Left lung (tissue), 10 donors: ENCODE data around the gene NNAT. TPM values are rescaled to one million over a fixed set of nuclear protein-coding genes. Genes with fewer than 3 reads are reported as not detected.
"Not testable (repeated sequence)": the region's sequence is repeated elsewhere in the genome, so short reads cannot be mapped to it uniquely, and the experiment has no call there.

Source experiments
- ATAC-seq: fragments of 200-7000 bp; cut with Tn5 transposase; one replicate; pipeline ENCODE4 v1.9.1; 2020; ENCODE audit warnings: moderate library complexity
- DNase-seq, 4 donors: peaks; one replicate each; pipeline ENCODE4 v3.0.0-alpha.2; 2013 to 2020
- H3K27ac ChIP-seq, 2 donors: fragments of 200-600 bp; sonication (generic) in 1 of 2; one replicate each; pipeline versions ENCODE4 v1.5.0 to v1.8.0; 2020 to 2021
- H3K27me3 ChIP-seq, 2 donors: fragments of 200-600 bp; sonication (generic) in 1 of 2; one replicate each; pipeline versions ENCODE4 v1.5.0 to v1.8.0; 2020 to 2021
- H3K36me3 ChIP-seq, 2 donors: fragments of 200-600 bp; sonication (generic) in 1 of 2; one replicate each; pipeline versions ENCODE4 v1.5.0 to v1.8.0; 2020 to 2021
- H3K4me1 ChIP-seq, 2 donors: fragments of 200-600 bp; one replicate each; pipeline ENCODE4 v1.8.0; 2021
- H3K4me3 ChIP-seq, 2 donors: fragments of 200-600 bp; sonication (generic) in 1 of 2; one replicate each; pipeline versions ENCODE4 v1.5.0 to v1.8.0; 2020 to 2021; ENCODE audit warnings: mild to moderate bottlenecking in 1 of 2
- H3K9me3 ChIP-seq, 2 donors: fragments of 200-600 bp; sonication (generic) in 1 of 2; one replicate each; pipeline versions ENCODE4 v1.5.0 to v1.8.0; 2020 to 2021
- CTCF ChIP-seq, 2 donors: fragments of 200-600 bp; sonication (generic) in 1 of 2; IDR thresholded peaks; one replicate each; pipeline versions ENCODE4 v1.5.0 to v1.8.0; 2021; ENCODE audit warnings: antibody characterized with exemption in 2 of 2
- intact Hi-C, 2 donors: fragments of 100-400 bp; cut with DNase I; formaldehyde crosslinking; loops; one replicate each; pipeline versions ENCODE4 v1.11.2 to v1.14.2; 2022
- polyA plus RNA-seq, 6 donors: library from polyadenylated mRNA; unstranded; fragments of 120-200 nt; gene quantifications; one replicate each; pipeline ENCODE4 v1.2.1, GENCODE V29; 2013; ENCODE audit not compliant: insufficient read length in 6 of 6
- total RNA-seq, 2 donors: library from RNA; stranded (reverse); fragmentation: NEBNext Ultra II Directional; extraction: Animal tissue kit (Norgen Biotek cat#: 25700); gene quantifications; one replicate each; pipeline ENCODE4 v1.2.1, GENCODE V29; 2021
- donor health status: DM: no; HTN: yes; CAD: no.
- donor health status: DM: no; HTN: no; CAD: no.

NNAT gene
- total and polyA plus RNA-seq, 8 donors, result 0.45 to 65.0 (median 47.1) TPM

GRCh38 chr20:37480919-37481318, 40.1 kb upstream of the NNAT start:
- DNase-seq (no peak), ATAC-seq (peak; percentile 45)
- no peaks in the 10 kb centered on the region for H3K9me3 ChIP-seq
- no peak overlapping the region for H3K4me3 ChIP-seq
- no peak overlapping the region for H3K27ac ChIP-seq
- no peaks in the 10 kb centered on the region for H3K4me1 ChIP-seq
- intact Hi-C loops, result no loop called here
- no peak for TF ChIP-seq CTCF (IDR thresholded peaks at IDR 0.05)
- H3K27me3 ChIP-seq, result no peaks in the 10 kb centered on the region
- no peaks in the 10 kb centered on the region for H3K36me3 ChIP-seq

GRCh38 chr20:37481610-37482009, 39.4 kb upstream of the NNAT start:
- H3K27ac ChIP-seq, result no peak overlapping the region
- H3K27me3 ChIP-seq, result no peaks in the 10 kb centered on the region
- no peak for TF ChIP-seq CTCF (IDR thresholded peaks at IDR 0.05)
- H3K36me3 ChIP-seq, result no peaks in the 10 kb centered on the region
- intact Hi-C loops, result no loop called here
- H3K4me3 ChIP-seq, result no peak overlapping the region
- H3K9me3 ChIP-seq, result no peaks in the 10 kb centered on the region
- DNase-seq (no peak), ATAC-seq (no peak)
- H3K4me1 ChIP-seq, result no peaks in the 10 kb centered on the region

- Histone ChIP-seq H3K9me3 (no peaks in the 10 kb centered on the region), H3K36me3 (no peaks in the 10 kb centered on the region), H3K4me1 (no peaks in the 10 kb centered on the region), H3K27me3 (no peaks in the 10 kb centered on the region), H3K4me3 (no peak overlapping the region), H3K27ac (no peak overlapping the region)
- DNase-seq (no peak), ATAC-seq (peak; percentile 33)
- no peak for TF ChIP-seq CTCF (IDR thresholded peaks at IDR 0.05)
- intact Hi-C loops, result no loop called here
These were observed 36.7 kb upstream of the NNAT start for GRCh38 chr20:37484331-37484730.

GRCh38 chr20:37486209-37486608, 34.8 kb upstream of the NNAT start:
- H3K27me3 ChIP-seq, H3K36me3 ChIP-seq, H3K27ac ChIP-seq, intact Hi-C loops, DNase-seq, H3K4me3 ChIP-seq, H3K4me1 ChIP-seq, ATAC-seq, H3K9me3 ChIP-seq: not testable (repeated sequence)

GRCh38 chr20:37490663-37491350, 30.2 kb upstream of the NNAT start:
- ATAC-seq (no peak), DNase-seq (no peak)
- no peaks in the 10 kb centered on the region for H3K27me3 ChIP-seq
- H3K4me1 ChIP-seq, result no peaks in the 10 kb centered on the region
- no peak for TF ChIP-seq CTCF (IDR thresholded peaks at IDR 0.05)
- H3K36me3 ChIP-seq, result peaks cover 0 to 4% of the 10 kb centered on the region in 2 donors
- H3K4me3 ChIP-seq, result no peak overlapping the region
- intact Hi-C loops, result no loop called here
- no peaks in the 10 kb centered on the region for H3K9me3 ChIP-seq
- H3K27ac ChIP-seq, result no peak overlapping the region

- Histone ChIP-seq H3K4me3 (no peak overlapping the region), H3K27ac (no peak overlapping the region), H3K27me3 (no peaks in the 10 kb centered on the region), H3K9me3 (no peaks in the 10 kb centered on the region), H3K36me3 (peaks cover 0 to 4% of the 10 kb centered on the region in 2 donors), H3K4me1 (no peaks in the 10 kb centered on the region)
- DNase-seq, result no peak
- intact Hi-C loops, result no loop called here
- no peak for ATAC-seq
- TF ChIP-seq CTCF (IDR thresholded peaks at IDR 0.05), result no peak
These were observed 28.9 kb upstream of the NNAT start for GRCh38 chr20:37492096-37492625.
